ENCODE data around the gene ASB4. TPM values are rescaled to one million over a fixed set of nuclear protein-coding genes. Genes with fewer than 3 reads are reported as not detected.
A peak's percentile ranks its signal among the peaks of the same experiment; 100 is the strongest.

Gene ASB4
- total RNA-seq, 4 donors from 2014 or later, result 0.19 TPM; not detected in 3

DNA sequence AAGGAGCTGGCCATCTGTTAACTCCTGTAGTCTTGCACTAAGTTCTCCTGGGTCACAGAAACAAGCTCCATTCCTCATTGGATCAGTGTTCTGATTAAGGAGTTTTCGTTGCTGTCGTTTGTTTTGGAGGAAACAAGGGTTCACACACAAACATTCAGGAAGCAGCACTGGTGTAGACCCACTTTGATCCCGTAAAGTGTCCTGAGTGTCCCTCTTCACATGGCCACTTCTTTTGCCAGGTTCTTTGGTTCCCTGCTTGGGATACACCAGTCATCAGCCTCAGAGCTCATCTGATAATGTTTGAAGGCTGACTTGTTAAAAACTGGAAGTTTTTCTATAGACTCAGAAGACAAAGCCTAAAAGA, 99.7 kb downstream of the ASB4 start:
- WGBS, 2 donors, result 63 to 75% methylated on average over 3 of the region's 3 CpGs
- no peak for DNase-seq
- H3K9me3 ChIP-seq, result no peaks in the 10 kb centered on the region
- peaks cover 0 to 50% (median 0%) of the 10 kb centered on the region in 3 donors for H3K4me1 ChIP-seq
- no peaks in the 10 kb centered on the region for H3K27me3 ChIP-seq
- H3K36me3 ChIP-seq, result peaks cover 0 to 65% (median 10%) of the 10 kb centered on the region in 3 donors
- TF ChIP-seq, protein P1, sequence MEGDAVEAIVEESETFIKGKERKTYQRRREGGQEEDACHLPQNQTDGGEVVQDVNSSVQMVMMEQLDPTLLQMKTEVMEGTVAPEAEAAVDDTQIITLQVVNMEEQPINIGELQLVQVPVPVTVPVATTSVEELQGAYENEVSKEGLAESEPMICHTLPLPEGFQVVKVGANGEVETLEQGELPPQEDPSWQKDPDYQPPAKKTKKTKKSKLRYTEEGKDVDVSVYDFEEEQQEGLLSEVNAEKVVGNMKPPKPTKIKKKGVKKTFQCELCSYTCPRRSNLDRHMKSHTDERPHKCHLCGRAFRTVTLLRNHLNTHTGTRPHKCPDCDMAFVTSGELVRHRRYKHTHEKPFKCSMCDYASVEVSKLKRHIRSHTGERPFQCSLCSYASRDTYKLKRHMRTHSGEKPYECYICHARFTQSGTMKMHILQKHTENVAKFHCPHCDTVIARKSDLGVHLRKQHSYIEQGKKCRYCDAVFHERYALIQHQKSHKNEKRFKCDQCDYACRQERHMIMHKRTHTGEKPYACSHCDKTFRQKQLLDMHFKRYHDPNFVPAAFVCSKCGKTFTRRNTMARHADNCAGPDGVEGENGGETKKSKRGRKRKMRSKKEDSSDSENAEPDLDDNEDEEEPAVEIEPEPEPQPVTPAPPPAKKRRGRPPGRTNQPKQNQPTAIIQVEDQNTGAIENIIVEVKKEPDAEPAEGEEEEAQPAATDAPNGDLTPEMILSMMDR (IDR thresholded peaks at IDR 0.05), result no peak
- TF ChIP-seq POLR2A (IDR thresholded peaks at IDR 0.05), result no peak
- peak overlapping the region in 2 of 4 donors; percentile 9 to 22 for H3K27ac ChIP-seq
- intact Hi-C loops (cut with DNase I), result no loop called here
- H3K4me3 ChIP-seq, result peak overlapping the region in 1 of 4 donors; percentile 86

DNA sequence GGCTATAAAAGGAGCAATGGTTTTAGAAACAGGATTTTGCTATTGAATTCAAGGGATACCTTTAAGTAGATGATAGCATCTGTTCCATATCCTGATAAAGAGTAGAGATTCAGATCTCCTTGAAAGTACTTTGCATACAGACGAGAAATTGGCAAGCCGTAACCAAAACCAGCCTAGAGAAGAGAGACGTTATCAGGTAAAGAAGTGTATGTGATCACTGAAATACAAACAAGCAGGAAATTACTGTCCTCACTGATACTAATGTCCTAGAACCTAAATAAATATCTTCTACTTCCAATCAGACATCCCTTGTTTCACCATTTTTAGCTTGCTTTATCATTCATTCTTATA, 101.2 kb downstream of the ASB4 start:
- DNase-seq, result no peak
- Histone ChIP-seq H3K4me1 (peaks cover 0 to 55% (median 0%) of the 10 kb centered on the region in 3 donors), H3K9me3 (no peaks in the 10 kb centered on the region), H3K27ac (peak overlapping the region in 3 of 4 donors; percentile 37 to 94 (median 47)), H3K4me3 (peak overlapping the region in 1 of 4 donors; percentile 86), H3K36me3 (peaks cover 0 to 79% (median 24%) of the 10 kb centered on the region in 3 donors), H3K27me3 (no peaks in the 10 kb centered on the region)
- intact Hi-C loops (cut with DNase I), result no loop called here
- TF ChIP-seq POLR2A (IDR thresholded peaks at IDR 0.05), result no peak
- TF ChIP-seq, protein P1 (IDR thresholded peaks at IDR 0.05), result no peak
- WGBS, 2 donors, result 75 to 91% methylated on average over 3 of the region's 3 CpGs

GRCh38 chr7:95589031-95589430, 103.3 kb downstream of the ASB4 start:
- Histone ChIP-seq H3K27ac (peak overlapping the region in 3 of 4 donors; percentile 64 to 94 (median 93)), H3K4me1 (peaks cover 0 to 55% (median 0%) of the 10 kb centered on the region in 3 donors), H3K27me3 (no peaks in the 10 kb centered on the region), H3K9me3 (no peaks in the 10 kb centered on the region), H3K4me3 (peak overlapping the region in 3 of 4 donors; percentile 9 to 86 (median 69)), H3K36me3 (peaks cover 0 to 95% (median 32%) of the 10 kb centered on the region in 3 donors)
- DNase-seq, result no peak
- TF ChIP-seq, protein P1 (IDR thresholded peaks at IDR 0.05), result no peak
- TF ChIP-seq POLR2A (IDR thresholded peaks at IDR 0.05), result peak in 1 of 4 donors; percentile 4
- intact Hi-C loops (cut with DNase I), result no loop called here

GRCh38 chr7:95589766-95590165, 104.0 kb downstream of the ASB4 start:
- DNase-seq, result no peak
- TF ChIP-seq, protein P1 (IDR thresholded peaks at IDR 0.05), result no peak
- TF ChIP-seq POLR2A (IDR thresholded peaks at IDR 0.05), result no peak
- H3K9me3 ChIP-seq, result no peaks in the 10 kb centered on the region
- H3K4me1 ChIP-seq, result peaks cover 0 to 55% (median 0%) of the 10 kb centered on the region in 3 donors
- no peaks in the 10 kb centered on the region for H3K27me3 ChIP-seq
- intact Hi-C loops (cut with DNase I), result no loop called here
- H3K27ac ChIP-seq, result peak overlapping the region in 3 of 4 donors; percentile 64 to 94 (median 93)
- WGBS, 2 donors, result 88 to 100% methylated on average over 1 of the region's 1 CpG
- H3K4me3 ChIP-seq, result peak overlapping the region in 3 of 4 donors; percentile 69 to 86 (median 74)
- peaks cover 0 to 93% (median 27%) of the 10 kb centered on the region in 3 donors for H3K36me3 ChIP-seq

Other genes starting within 250 kb of the ASB4 start
- gene PON1, start 161.4 kb upstream of the ASB4 start, total RNA-seq, result not detected
- gene PON3, start 89.6 kb upstream of the ASB4 start, total RNA-seq, result 1 to 10 TPM in 2 of 4 donors, under 1 TPM in 1, not detected in 1; 0.40 to 2.5 (median 1.9) TPM
- 10 to 100 TPM; 28.0 to 70.9 (median 52.3) TPM for gene PON2, start 50.9 kb upstream of the ASB4 start, total RNA-seq
- gene PDK4, start 110.6 kb downstream of the ASB4 start, total RNA-seq, result 100 to 1,000 TPM in 2 of 4 donors, 1 to 10 TPM in 2; 4.1 to 129 (median 64.6) TPM

All from esophagus squamous epithelium (tissue), 5 donors.